ENCODE data around the gene DQX1.

DQX1 gene

GRCh38 chr2:74532222-74532621 lies 6.2 kb upstream of the DQX1 start:
- DNase-seq = peak in 2 of 5 experiments; percentile 11 to 76

GRCh38 chr2:74531666-74532065 lies 5.6 kb upstream of the DQX1 start:
- DNase-seq = no peak

- peak in 3 of 5 experiments; percentile 33 to 82 (median 71) for DNase-seq
Measured at GRCh38 chr2:74530239-74531187, 4.5 kb upstream of the DQX1 start.

GRCh38 chr2:74529357-74530238 lies 3.6 kb upstream of the DQX1 start, which contains the start of the genes AUP1 and HTRA2:
Gene AUP1, minus strand, starts transcription at chr2:74529706. Its CDS starts 77 bp downstream, at chr2:74529629.
Gene HTRA2, plus strand, starts transcription at chr2:74529933. Its CDS starts 74 bp downstream, at chr2:74530007.
- peak; percentile 73 to 97 (median 83) for DNase-seq

GRCh38 chr2:74528600-74529356 lies 2.7 kb upstream of the DQX1 start:
- peak in 2 of 5 experiments; percentile 22 to 55 for DNase-seq

GRCh38 chr2:74527741-74528140 lies 1.7 kb upstream of the DQX1 start:
- DNase-seq = no peak

GRCh38 chr2:74526649-74527230 lies 709 bp upstream of the DQX1 start:
- no peak for DNase-seq

GRCh38 chr2:74524955-74525716 lies 895 bp downstream of the DQX1 start:
- no peak for DNase-seq

- DNase-seq = no peak
Measured at GRCh38 chr2:74524005-74524404, 2.0 kb downstream of the DQX1 start.

GRCh38 chr2:74522516-74522915 lies 3.5 kb downstream of the DQX1 start:
- no peak for DNase-seq

GRCh38 chr2:74516650-74517049 lies 9.4 kb downstream of the DQX1 start:
- DNase-seq = no peak

GRCh38 chr2:74515981-74516633 lies 9.9 kb downstream of the DQX1 start:
- DNase-seq = peak; percentile 44 to 86 (median 68)

GRCh38 chr2:74515271-74515980 lies 10.6 kb downstream of the DQX1 start:
- peak in 1 of 5 experiments; percentile 26 for DNase-seq

GRCh38 chr2:74514368-74515270 lies 11.4 kb downstream of the DQX1 start, which contains the start of gene TLX2:
Gene TLX2, plus strand, starts transcription at chr2:74514450. Its CDS starts 357 bp downstream, at chr2:74514807.
- peak in 1 of 5 experiments; percentile 29 for DNase-seq

- peak in 1 of 5 experiments; percentile 59 for DNase-seq
Measured at GRCh38 chr2:74513605-74514367, 12.2 kb downstream of the DQX1 start.

GRCh38 chr2:74512744-74513604 lies 13.1 kb downstream of the DQX1 start:
- no peak for DNase-seq
